Spleen (tissue), 7 donors: ENCODE measurements around the gene PKIG.

Experiments used
- POLR2AphosphoS5 ChIP-seq, 3 donors: sonication (generic); formaldehyde crosslinking; IDR thresholded peaks; one replicate each; pipeline ENCODE4 v1.5.1; 2017; ENCODE audit warnings: antibody characterized with exemption in 3 of 3
- TF ChIP-seq, protein P1 (sequence below), 11 experiments: fragments of 200-600 bp in 7 of 11; fragments of 450-650 bp in 4 of 11; sonication (generic) in 4 of 11; IDR thresholded peaks in 8 of 11; conservative IDR thresholded peaks in 3 of 11; 1 replicate in 7 of 11; 2 replicates in 4 of 11; pipeline versions ENCODE4 v1.4.0 to v1.8.0; 2016 to 2021; ENCODE audit warnings: antibody characterized with exemption in 11 of 11, inconsistent platforms in 4 of 11, mild to moderate bottlenecking in 1 of 11
- donor health status: DM: no; HTN: no; CAD: no; lungs with moderate emphysema.
- donor health status: DM: no; HTN: no; CAD: no.
- donor health status: DM: no; HTN: no; CAD: no.

DNA sequence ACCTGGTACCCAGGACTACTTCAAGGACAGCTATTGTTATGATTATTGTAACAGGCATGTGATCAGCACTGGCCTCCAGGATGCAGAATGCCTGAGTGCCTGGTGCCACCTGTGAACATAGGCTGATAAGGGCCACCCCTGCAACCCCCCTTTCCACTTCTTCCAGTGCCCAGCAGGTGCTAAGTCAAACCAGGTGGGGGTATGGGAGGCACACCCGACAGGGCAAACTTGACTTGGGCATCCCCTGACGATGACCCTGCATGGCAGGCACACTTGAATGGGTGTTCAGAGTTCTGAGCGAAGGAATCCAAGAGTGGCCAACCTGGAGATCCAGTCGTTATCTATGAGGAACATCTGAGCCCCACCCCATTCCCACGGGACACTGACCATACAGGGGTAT, 65.7 kb downstream of the PKIG start:
- TF ChIP-seq, protein P1, sequence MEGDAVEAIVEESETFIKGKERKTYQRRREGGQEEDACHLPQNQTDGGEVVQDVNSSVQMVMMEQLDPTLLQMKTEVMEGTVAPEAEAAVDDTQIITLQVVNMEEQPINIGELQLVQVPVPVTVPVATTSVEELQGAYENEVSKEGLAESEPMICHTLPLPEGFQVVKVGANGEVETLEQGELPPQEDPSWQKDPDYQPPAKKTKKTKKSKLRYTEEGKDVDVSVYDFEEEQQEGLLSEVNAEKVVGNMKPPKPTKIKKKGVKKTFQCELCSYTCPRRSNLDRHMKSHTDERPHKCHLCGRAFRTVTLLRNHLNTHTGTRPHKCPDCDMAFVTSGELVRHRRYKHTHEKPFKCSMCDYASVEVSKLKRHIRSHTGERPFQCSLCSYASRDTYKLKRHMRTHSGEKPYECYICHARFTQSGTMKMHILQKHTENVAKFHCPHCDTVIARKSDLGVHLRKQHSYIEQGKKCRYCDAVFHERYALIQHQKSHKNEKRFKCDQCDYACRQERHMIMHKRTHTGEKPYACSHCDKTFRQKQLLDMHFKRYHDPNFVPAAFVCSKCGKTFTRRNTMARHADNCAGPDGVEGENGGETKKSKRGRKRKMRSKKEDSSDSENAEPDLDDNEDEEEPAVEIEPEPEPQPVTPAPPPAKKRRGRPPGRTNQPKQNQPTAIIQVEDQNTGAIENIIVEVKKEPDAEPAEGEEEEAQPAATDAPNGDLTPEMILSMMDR (IDR thresholded peaks at IDR 0.05 in 8 of 11, conservative IDR thresholded peaks at IDR 0.05 in 3 of 11): no peak
- TF ChIP-seq POLR2AphosphoS5 (IDR thresholded peaks at IDR 0.05): no peak
